ENCODE measurements around the gene RNF126.

DNA sequence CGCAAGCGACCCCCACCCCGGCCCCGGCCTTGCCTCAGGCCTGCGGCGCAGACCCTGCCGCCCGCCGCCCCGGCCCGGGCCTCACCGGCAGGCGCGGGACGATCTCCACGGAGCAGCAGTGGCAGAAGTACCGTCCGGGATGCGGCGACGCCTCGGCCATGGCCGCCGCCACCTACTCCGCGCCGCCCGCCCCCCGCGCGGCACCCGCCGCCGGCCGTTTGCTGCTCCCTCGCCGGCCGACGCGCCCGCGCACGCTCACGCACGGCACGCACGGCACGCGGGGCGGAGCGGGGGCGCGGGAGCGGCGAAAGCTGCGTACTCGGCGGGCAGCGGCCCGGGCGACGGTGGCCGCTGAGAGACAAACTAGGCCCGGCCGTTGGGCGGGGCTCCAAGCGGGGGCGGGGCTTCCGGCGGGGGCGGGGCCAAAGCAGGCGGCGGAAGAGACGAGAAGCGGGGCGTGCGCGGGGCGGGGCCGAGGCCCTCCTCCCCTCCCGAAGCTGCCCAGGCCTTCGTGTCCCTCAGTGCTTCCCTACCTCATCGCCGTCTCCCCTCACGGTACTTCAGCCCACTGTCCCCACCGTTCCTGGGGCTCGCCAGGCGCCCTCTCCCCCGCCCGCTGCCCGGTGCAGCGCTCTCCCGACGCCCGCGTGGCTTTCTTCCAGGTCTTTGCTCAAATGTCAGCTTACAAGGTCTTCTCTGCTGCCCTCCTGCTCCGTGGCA, at the start of gene RNF126:
- TF ChIP-seq POLR2AphosphoS5 (IDR thresholded peaks at IDR 0.05; ENCODE audit: low read depth) = peak; percentile 51; the same call in 1 of the 2 replicates
- TF ChIP-seq, protein P1, sequence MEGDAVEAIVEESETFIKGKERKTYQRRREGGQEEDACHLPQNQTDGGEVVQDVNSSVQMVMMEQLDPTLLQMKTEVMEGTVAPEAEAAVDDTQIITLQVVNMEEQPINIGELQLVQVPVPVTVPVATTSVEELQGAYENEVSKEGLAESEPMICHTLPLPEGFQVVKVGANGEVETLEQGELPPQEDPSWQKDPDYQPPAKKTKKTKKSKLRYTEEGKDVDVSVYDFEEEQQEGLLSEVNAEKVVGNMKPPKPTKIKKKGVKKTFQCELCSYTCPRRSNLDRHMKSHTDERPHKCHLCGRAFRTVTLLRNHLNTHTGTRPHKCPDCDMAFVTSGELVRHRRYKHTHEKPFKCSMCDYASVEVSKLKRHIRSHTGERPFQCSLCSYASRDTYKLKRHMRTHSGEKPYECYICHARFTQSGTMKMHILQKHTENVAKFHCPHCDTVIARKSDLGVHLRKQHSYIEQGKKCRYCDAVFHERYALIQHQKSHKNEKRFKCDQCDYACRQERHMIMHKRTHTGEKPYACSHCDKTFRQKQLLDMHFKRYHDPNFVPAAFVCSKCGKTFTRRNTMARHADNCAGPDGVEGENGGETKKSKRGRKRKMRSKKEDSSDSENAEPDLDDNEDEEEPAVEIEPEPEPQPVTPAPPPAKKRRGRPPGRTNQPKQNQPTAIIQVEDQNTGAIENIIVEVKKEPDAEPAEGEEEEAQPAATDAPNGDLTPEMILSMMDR (IDR thresholded peaks at IDR 0.05; ENCODE audit: insufficient read depth, low read length) = no peak
- TF ChIP-seq, protein P2, sequence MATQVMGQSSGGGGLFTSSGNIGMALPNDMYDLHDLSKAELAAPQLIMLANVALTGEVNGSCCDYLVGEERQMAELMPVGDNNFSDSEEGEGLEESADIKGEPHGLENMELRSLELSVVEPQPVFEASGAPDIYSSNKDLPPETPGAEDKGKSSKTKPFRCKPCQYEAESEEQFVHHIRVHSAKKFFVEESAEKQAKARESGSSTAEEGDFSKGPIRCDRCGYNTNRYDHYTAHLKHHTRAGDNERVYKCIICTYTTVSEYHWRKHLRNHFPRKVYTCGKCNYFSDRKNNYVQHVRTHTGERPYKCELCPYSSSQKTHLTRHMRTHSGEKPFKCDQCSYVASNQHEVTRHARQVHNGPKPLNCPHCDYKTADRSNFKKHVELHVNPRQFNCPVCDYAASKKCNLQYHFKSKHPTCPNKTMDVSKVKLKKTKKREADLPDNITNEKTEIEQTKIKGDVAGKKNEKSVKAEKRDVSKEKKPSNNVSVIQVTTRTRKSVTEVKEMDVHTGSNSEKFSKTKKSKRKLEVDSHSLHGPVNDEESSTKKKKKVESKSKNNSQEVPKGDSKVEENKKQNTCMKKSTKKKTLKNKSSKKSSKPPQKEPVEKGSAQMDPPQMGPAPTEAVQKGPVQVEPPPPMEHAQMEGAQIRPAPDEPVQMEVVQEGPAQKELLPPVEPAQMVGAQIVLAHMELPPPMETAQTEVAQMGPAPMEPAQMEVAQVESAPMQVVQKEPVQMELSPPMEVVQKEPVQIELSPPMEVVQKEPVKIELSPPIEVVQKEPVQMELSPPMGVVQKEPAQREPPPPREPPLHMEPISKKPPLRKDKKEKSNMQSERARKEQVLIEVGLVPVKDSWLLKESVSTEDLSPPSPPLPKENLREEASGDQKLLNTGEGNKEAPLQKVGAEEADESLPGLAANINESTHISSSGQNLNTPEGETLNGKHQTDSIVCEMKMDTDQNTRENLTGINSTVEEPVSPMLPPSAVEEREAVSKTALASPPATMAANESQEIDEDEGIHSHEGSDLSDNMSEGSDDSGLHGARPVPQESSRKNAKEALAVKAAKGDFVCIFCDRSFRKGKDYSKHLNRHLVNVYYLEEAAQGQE (IDR thresholded peaks at IDR 0.05; ENCODE audit: insufficient replicate concordance, low read depth) = no peak

Data from HL-60 (cell line).